Spinal cord (tissue), 4 donors: Measurements from ENCODE around the gene ALB. TPM values are rescaled to one million over a fixed set of nuclear protein-coding genes. Genes with fewer than 3 reads are reported as not detected.

ENCODE experiments used
- polyA plus RNA-seq, 2 donors: library from polyadenylated mRNA; unstranded; fragments of 120-200 nt; gene quantifications; one replicate each; pipeline ENCODE4 v1.2.1, GENCODE V29; 2013; ENCODE audit not compliant: insufficient read length in 2 of 2
- total RNA-seq, 2 donors: library from RNA; depleted of rRNA in 1 of 2; stranded (reverse); fragments of 120-200 nt in 1 of 2; fragments of >200 nt in 1 of 2; gene quantifications; one replicate each; pipeline versions ENCODE4 v1.2.3 to v1.2.4, GENCODE V29; 2013 to 2014

ALB gene
- total and polyA plus RNA-seq, 4 donors, result 1.0 to 44.9 (median 1.5) TPM

Other genes starting within 250 kb of the ALB start
- 10 to 100 TPM; 73.2 to 99.9 TPM for gene ANKRD17, start 145.5 kb upstream of the ALB start, total RNA-seq
- 10 to 100 TPM; 67.0 to 74.6 TPM for gene ANKRD17, start 145.5 kb upstream of the ALB start, polyA plus RNA-seq
- gene AFP, start 31.9 kb downstream of the ALB start, total RNA-seq, result 1 to 10 TPM in 1 of 2 donors, under 1 TPM in 1; 0.10 to 4.4 TPM
- 1 to 10 TPM; 2.7 to 8.4 TPM for gene AFP, start 31.9 kb downstream of the ALB start, polyA plus RNA-seq
- not detected for gene AFM, start 77.5 kb downstream of the ALB start, total RNA-seq
- not detected for gene AFM, start 77.5 kb downstream of the ALB start, polyA plus RNA-seq
- gene RASSF6, start 216.1 kb downstream of the ALB start, total RNA-seq, result under 1 TPM; 0.28 to 0.89 TPM
- under 1 TPM; 0.30 to 0.35 TPM for gene RASSF6, start 216.1 kb downstream of the ALB start, polyA plus RNA-seq